RWPE1 (cell line): ENCODE measurements around the gene PLCD3.
A peak's percentile ranks its signal among the peaks of the same experiment; 100 is the strongest.

Source experiments
- CTCF ChIA-PET: fragments of 350-600 bp; sonication (Branson Sonifier 250); formaldehyde crosslinking; extraction: SDS; loops from one replicate; lab custom pipeline; 2021; lab: Yijun Ruan, JAX
- POLR2A ChIA-PET: fragments of 400-600 bp; formaldehyde crosslinking; extraction: SDS; loops from one replicate; lab custom pipeline; 2020; ENCODE audit warnings: antibody characterized with exemption; ENCODE audit not compliant: low non-redundant PET; lab: Yijun Ruan, JAX
- DNase-seq: peaks from one replicate; pipeline ENCODE4 v3.0.0; 2012; ENCODE audit warnings: low spot score
- H3K27ac ChIP-seq: fragments of 450-650 bp; 2 replicates; pipeline ENCODE4 v1.5.1; 2017
- TF ChIP-seq, protein P1 (sequence below): fragments of 450-650 bp; conservative IDR thresholded peaks from 2 replicates; pipeline ENCODE4 v1.5.1; 2017; ENCODE audit warnings: low read depth, mild to moderate bottlenecking

Gene PLCD3

DNA sequence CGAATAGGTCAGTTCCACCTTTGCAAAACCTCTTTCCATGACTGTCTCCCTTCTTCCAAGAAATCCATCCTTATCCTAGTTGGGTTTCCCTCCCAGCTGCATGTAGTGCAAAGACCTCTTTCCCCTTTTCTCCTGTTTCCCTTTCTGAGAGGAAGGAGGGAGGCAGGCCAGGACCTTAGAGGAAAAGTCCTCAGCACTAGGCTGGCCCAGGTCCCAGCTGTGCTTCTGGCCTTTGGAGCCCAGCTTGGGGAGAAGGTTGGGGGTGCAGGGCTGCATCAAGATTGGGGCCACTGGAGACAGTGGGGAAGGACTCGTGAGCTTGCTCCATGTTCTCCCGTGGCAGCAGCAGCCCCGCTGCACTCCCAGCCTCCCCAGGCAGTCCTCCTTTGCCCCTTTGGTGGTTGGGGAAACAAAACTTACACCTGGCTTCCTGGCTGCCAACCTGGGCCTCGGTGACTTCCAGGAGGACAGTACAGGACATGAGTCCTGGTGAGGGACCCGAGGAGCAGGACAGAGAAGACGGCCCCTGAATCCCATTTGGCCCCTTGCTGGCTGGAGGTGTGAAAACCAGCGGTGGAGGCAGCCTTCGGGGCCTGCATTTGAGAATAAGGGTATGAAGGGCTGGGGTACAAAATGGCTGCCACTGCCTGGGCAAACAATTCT, 29.8 kb upstream of the PLCD3 start:
- no peak for DNase-seq
- TF ChIP-seq, protein P1, sequence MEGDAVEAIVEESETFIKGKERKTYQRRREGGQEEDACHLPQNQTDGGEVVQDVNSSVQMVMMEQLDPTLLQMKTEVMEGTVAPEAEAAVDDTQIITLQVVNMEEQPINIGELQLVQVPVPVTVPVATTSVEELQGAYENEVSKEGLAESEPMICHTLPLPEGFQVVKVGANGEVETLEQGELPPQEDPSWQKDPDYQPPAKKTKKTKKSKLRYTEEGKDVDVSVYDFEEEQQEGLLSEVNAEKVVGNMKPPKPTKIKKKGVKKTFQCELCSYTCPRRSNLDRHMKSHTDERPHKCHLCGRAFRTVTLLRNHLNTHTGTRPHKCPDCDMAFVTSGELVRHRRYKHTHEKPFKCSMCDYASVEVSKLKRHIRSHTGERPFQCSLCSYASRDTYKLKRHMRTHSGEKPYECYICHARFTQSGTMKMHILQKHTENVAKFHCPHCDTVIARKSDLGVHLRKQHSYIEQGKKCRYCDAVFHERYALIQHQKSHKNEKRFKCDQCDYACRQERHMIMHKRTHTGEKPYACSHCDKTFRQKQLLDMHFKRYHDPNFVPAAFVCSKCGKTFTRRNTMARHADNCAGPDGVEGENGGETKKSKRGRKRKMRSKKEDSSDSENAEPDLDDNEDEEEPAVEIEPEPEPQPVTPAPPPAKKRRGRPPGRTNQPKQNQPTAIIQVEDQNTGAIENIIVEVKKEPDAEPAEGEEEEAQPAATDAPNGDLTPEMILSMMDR: no peak
- ChIA-PET CTCF (interaction anchor here (0.7 to 4.7 kb wide), 5 partner anchors 11 to 231 kb away, joined by 3 to 30 read pairs (median 7); partner anchors contain the start of genes ACBD4 and HEXIM1), POLR2A (interaction anchor here (0.6 to 2.5 kb wide), 5 partner anchors 10 to 33 kb away, joined by 7 to 40 read pairs (median 11); partner anchors contain the start of gene HEXIM1)
- peak overlapping the region; percentile 95 for H3K27ac ChIP-seq

DNA sequence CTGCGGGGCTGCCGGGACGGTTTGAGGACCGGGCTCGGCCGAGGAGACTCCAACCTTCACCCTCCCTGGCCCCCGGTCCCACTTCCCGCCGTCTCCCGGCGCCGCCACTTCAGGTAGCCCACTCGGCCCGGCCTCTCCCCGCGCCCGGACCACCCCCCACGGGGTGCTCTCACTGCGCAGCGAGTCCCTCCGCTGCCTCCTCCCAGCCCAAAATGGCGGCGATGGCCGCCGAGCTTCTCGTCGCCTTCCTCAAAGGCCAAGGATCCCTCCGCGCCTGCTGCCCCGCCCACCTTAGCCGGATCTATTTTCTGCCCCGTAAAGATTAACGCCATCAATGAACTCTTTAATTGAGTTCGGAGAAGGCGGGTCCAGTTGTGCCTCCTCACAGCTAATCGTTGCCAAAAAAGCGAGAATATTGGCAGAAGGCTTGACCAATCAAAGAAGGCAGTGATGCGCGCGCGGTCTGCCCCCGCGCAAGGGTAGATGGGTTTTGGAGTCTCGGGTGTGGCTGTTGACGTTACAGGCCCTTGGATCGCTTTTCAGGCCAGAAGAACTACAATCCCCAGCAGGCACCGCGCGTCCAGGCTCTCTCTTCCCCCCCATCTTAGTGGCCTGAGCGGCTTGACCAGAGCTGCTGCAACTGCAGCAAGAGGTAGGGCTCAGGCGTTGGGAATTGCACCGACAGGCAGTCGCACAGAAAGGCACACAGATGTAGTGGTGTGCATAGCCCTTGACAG, 29.1 kb upstream of the PLCD3 start, which contains the start of gene HEXIM2:
TSS of gene HEXIM2 (plus strand) at position 588 of the 737 bp plus-strand sequence. CDS start 919 bp downstream, outside the sequence.
- H3K27ac ChIP-seq: peak within 1 kb of the TSS; percentile 95
- ChIA-PET CTCF (interaction anchor here (0.6 to 4.7 kb wide), 7 partner anchors 10 to 37 kb away, joined by 3 to 30 read pairs (median 6); partner anchors contain the start of genes ACBD4 and HEXIM1), POLR2A (interaction anchor here (0.6 to 2.5 kb wide), 7 partner anchors 10 to 137 kb away, joined by 3 to 40 read pairs (median 8); partner anchors contain the start of gene HEXIM1)
- DNase-seq: peak; percentile 97
- TF ChIP-seq, protein P1: no peak

DNA sequence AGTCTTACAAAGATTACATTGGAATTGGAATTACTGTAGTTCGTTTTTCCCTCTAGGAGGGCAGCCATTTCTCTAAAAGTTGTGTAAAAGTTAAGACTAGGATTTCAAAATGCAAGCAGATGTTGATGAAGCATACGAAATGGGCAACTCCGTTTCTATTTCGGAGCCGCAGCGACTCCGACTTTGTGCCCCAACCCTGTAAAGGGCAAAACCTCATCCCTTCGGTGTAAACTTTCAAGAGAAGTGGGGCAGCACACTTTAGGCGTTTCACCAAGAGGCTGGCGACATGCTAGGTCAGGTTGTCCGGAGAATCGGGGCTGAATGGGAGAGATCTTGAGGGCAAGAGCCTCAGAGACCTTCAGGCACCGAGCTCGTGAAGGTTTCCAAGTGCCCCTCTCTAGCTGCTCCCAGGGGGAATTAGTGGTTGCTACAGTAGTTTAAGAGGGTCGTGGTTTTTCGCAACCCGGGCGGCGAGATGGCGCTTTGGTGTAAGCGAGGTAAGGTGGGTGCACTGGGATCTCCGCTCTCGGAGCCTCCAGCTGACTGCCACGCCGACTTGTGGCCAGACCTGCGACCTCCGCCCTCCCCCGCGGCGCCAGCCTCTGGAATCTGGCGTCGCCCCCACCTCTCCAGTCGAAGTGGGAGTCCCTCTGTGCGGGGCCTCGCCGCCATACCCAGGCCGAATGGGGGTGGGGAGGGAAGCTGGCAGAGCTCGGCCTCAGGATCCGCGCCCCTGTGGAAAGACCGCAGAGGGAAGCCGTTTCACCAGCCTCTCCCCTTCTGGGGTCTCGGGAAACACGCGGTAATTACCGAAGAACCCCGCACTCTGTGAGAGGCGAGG, 28.4 kb upstream of the PLCD3 start:
- ChIA-PET POLR2A (interaction anchor here (0.6 to 2.5 kb wide), 7 partner anchors 9 to 136 kb away, joined by 3 to 40 read pairs (median 8); partner anchors contain the start of gene HEXIM1), CTCF (interaction anchor here (0.6 to 4.7 kb wide), 6 partner anchors 11 to 320 kb away, joined by 4 to 30 read pairs (median 8); partner anchors contain the start of genes ACBD4 and HEXIM1)
- TF ChIP-seq, protein P1: no peak
- DNase-seq: no peak
- H3K27ac ChIP-seq: peak overlapping the region; percentile 95

DNA sequence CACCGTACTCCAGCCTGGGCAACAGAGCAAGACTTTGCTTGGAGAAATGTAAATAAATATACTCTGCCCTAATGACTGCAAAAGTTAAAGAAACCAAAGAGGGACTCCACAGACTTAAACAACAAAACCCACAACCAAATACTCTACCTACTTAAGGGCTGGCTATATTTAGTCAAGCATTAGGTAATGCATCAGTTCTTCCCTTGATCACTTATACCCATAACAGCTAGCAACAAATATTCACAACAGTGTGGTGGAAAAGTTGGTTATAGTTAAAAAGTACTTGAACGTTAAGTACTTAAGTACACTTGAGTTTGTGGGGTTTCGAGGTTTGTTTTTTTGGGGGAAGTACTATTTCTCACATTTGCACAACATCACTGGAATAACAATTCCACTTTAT, 23.9 kb upstream of the PLCD3 start:
- ChIA-PET CTCF (interaction anchor here (0.6 to 1.4 kb wide), 3 partner anchors 21 to 41 kb away, joined by 3 to 8 read pairs (median 3); no protein-coding TSS in a partner anchor), POLR2A (interaction anchor here (1.5 kb wide), 1 partner anchor 16 kb away, joined by 5 read pairs; no protein-coding TSS in a partner anchor)
- TF ChIP-seq, protein P1: no peak
- no peak for DNase-seq
- H3K27ac ChIP-seq: peak overlapping the region; percentile 54

DNA sequence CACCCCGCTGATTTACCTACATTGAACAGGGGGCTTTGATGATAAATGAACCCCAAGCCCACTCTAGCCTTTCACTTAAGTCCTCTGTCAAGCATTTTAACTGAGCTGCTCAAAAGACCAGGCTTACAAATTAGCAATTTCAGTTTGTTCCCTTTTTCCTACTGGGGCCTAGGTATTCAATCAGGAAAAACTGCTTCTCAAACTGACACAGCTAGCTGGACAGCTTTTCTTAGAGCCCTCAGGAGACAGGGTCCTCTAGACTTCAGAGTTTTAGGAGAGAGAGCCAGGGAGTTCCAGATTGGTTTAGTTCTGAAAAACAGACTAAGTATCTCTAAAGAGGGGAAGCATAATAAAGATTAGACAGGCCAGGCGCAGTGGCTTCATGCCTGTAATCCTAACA, 23.2 kb upstream of the PLCD3 start:
- POLR2A ChIA-PET: interaction anchor here (0.5 to 1.5 kb wide), 6 partner anchors 16 to 104 kb away, joined by 3 to 10 read pairs (median 5); no protein-coding TSS in a partner anchor
- TF ChIP-seq, protein P1: no peak
- DNase-seq: no peak
- H3K27ac ChIP-seq: peak overlapping the region; percentile 54
- CTCF ChIA-PET: interaction anchor here (0.9 to 1.4 kb wide), 2 partner anchors 21 to 42 kb away, joined by 3 to 8 read pairs; no protein-coding TSS in a partner anchor
